GM12892 (cell line): ENCODE measurements around the gene WAC.

ENCODE experiments used
- POLR2A ChIP-seq: IDR thresholded peaks from 2 replicates; pipeline ENCODE4 v1.6.1; 2011; ENCODE audit warnings: low read depth, low read length, control low read depth
- POLR2AphosphoS5 ChIP-seq: IDR thresholded peaks from 2 replicates; pipeline ENCODE4 v1.6.1; 2011; ENCODE audit warnings: low read depth, low read length, control low read depth
- TAF1 ChIP-seq: IDR thresholded peaks from 2 replicates; pipeline ENCODE4 v1.6.1; 2011; ENCODE audit warnings: low read depth, mild to moderate bottlenecking, control low read depth, low read length, borderline replicate concordance

- TF ChIP-seq POLR2A: no peak
- no peak for TF ChIP-seq POLR2AphosphoS5
- no peak for TF ChIP-seq TAF1
Observed at GRCh38 chr10:28555358-28555757, 22.4 kb downstream of the WAC start.
